ENCODE data around the gene STUB1. TPM values are rescaled to one million over a fixed set of nuclear protein-coding genes. Genes with fewer than 3 reads are reported as not detected.

The STUB1 gene
- total and polyA plus RNA-seq, 2 donors (not counting 1 experiment from before 2014, with no cell fraction given), result 94.6 to 133 TPM

Other genes starting within 250 kb of the STUB1 start
- gene CAPN15, start 152.7 kb upstream of the STUB1 start, total RNA-seq, result 16.4 and 21.3 TPM in 2 replicates
- 4.1 and 7.8 TPM in 2 replicates for gene CAPN15, start 152.7 kb upstream of the STUB1 start, polyA plus RNA-seq
- gene PRR35, start 120.0 kb upstream of the STUB1 start, total RNA-seq, result not detected in 2 replicates
- gene PRR35, start 120.0 kb upstream of the STUB1 start, polyA plus RNA-seq, result not detected in 2 replicates
- 2.1 and 3.3 TPM in 2 replicates for gene NHLRC4, start 113.4 kb upstream of the STUB1 start, total RNA-seq
- gene NHLRC4, start 113.4 kb upstream of the STUB1 start, polyA plus RNA-seq, result 0.34 and 0.66 TPM in 2 replicates
- gene PIGQ, start 110.4 kb upstream of the STUB1 start, total RNA-seq, result 20.5 and 22.3 TPM in 2 replicates
- 11.2 and 13.0 TPM in 2 replicates for gene PIGQ, start 110.4 kb upstream of the STUB1 start, polyA plus RNA-seq
- 9.8 and 11.6 TPM in 2 replicates for gene RAB40C, start 90.3 kb upstream of the STUB1 start, total RNA-seq
- gene RAB40C, start 90.3 kb upstream of the STUB1 start, polyA plus RNA-seq, result 3.2 and 3.7 TPM in 2 replicates
- gene WFIKKN1, start 49.4 kb upstream of the STUB1 start, total RNA-seq, result under 0.01 and 0.17 TPM in 2 replicates
- gene WFIKKN1, start 49.4 kb upstream of the STUB1 start, polyA plus RNA-seq, result not detected in 2 replicates
- gene METTL26, start 44.1 kb upstream of the STUB1 start, total RNA-seq, result 71.7 and 75.2 TPM in 2 replicates
- gene METTL26, start 44.1 kb upstream of the STUB1 start, polyA plus RNA-seq, result 39.2 and 49.7 TPM in 2 replicates
- 18.0 and 21.8 TPM in 2 replicates for gene MCRIP2, start 38.6 kb upstream of the STUB1 start, total RNA-seq
- 2.8 and 3.4 TPM in 2 replicates for gene MCRIP2, start 38.6 kb upstream of the STUB1 start, polyA plus RNA-seq
- 4.6 and 4.8 TPM in 2 replicates for gene WDR90, start 31.0 kb upstream of the STUB1 start, total RNA-seq
- 2.9 and 4.4 TPM in 2 replicates for gene WDR90, start 31.0 kb upstream of the STUB1 start, polyA plus RNA-seq
- gene RHOT2, start 12.3 kb upstream of the STUB1 start, total RNA-seq, result 27.7 and 29.6 TPM in 2 replicates
- 35.4 and 39.7 TPM in 2 replicates for gene RHOT2, start 12.3 kb upstream of the STUB1 start, polyA plus RNA-seq
- gene RHBDL1, start 4.7 kb upstream of the STUB1 start, total RNA-seq, result 2.6 and 7.1 TPM in 2 replicates
- 0.76 and 1.4 TPM in 2 replicates for gene RHBDL1, start 4.7 kb upstream of the STUB1 start, polyA plus RNA-seq
- gene JMJD8, start 3.9 kb downstream of the STUB1 start, total RNA-seq, result 19.8 and 23.8 TPM in 2 replicates
- gene JMJD8, start 3.9 kb downstream of the STUB1 start, polyA plus RNA-seq, result 31.5 and 37.8 TPM in 2 replicates
- gene WDR24, start 10.0 kb downstream of the STUB1 start, total RNA-seq, result 5.6 and 6.1 TPM in 2 replicates
- gene WDR24, start 10.0 kb downstream of the STUB1 start, polyA plus RNA-seq, result 2.1 and 3.5 TPM in 2 replicates
- gene FBXL16, start 25.4 kb downstream of the STUB1 start, total RNA-seq, result not detected in 2 replicates
- 0.07 and 0.14 TPM in 2 replicates for gene FBXL16, start 25.4 kb downstream of the STUB1 start, polyA plus RNA-seq
- 35.3 and 37.5 TPM in 2 replicates for gene METRN, start 34.7 kb downstream of the STUB1 start, total RNA-seq
- gene METRN, start 34.7 kb downstream of the STUB1 start, polyA plus RNA-seq, result 5.3 and 6.1 TPM in 2 replicates
- gene ANTKMT, start 40.7 kb downstream of the STUB1 start, total RNA-seq, result 24.9 and 31.5 TPM in 2 replicates
- gene ANTKMT, start 40.7 kb downstream of the STUB1 start, polyA plus RNA-seq, result 4.5 and 6.1 TPM in 2 replicates
- gene CCDC78, start 46.0 kb downstream of the STUB1 start, total RNA-seq, result 1.0 and 1.8 TPM in 2 replicates
- 0.50 and 0.64 TPM in 2 replicates for gene CCDC78, start 46.0 kb downstream of the STUB1 start, polyA plus RNA-seq
- gene HAGHL, start 46.7 kb downstream of the STUB1 start, total RNA-seq, result 14.1 and 16.3 TPM in 2 replicates
- gene HAGHL, start 46.7 kb downstream of the STUB1 start, polyA plus RNA-seq, result 3.1 and 3.7 TPM in 2 replicates
- gene CIAO3, start 60.6 kb downstream of the STUB1 start, total RNA-seq, result 31.0 and 38.0 TPM in 2 replicates
- gene CIAO3, start 60.6 kb downstream of the STUB1 start, polyA plus RNA-seq, result 9.3 and 14.2 TPM in 2 replicates
- gene MSLN, start 80.3 kb downstream of the STUB1 start, total RNA-seq, result not detected in 2 replicates
- not detected in 2 replicates for gene MSLN, start 80.3 kb downstream of the STUB1 start, polyA plus RNA-seq
- 15.9 and 16.2 TPM in 2 replicates for gene RPUSD1, start 108.0 kb downstream of the STUB1 start, total RNA-seq
- gene RPUSD1, start 108.0 kb downstream of the STUB1 start, polyA plus RNA-seq, result 8.2 and 10.3 TPM in 2 replicates
- gene CHTF18, start 108.2 kb downstream of the STUB1 start, total RNA-seq, result 1.3 and 4.3 TPM in 2 replicates
- 1.1 and 5.7 TPM in 2 replicates for gene CHTF18, start 108.2 kb downstream of the STUB1 start, polyA plus RNA-seq
- not detected in 2 replicates for gene GNG13, start 120.3 kb downstream of the STUB1 start, total RNA-seq
- not detected in 2 replicates for gene GNG13, start 120.3 kb downstream of the STUB1 start, polyA plus RNA-seq

All from fibroblast of lung (primary cell).